ENCODE data around the gene RELCH.

GRCh38 chr18:62326646-62327348 is 139.7 kb downstream of the RELCH start:
- no peak for TF ChIP-seq EZH2 (IDR thresholded peaks at IDR 0.05; ENCODE audit: low read length, unreplicated experiment)
- TF ChIP-seq, protein P1, sequence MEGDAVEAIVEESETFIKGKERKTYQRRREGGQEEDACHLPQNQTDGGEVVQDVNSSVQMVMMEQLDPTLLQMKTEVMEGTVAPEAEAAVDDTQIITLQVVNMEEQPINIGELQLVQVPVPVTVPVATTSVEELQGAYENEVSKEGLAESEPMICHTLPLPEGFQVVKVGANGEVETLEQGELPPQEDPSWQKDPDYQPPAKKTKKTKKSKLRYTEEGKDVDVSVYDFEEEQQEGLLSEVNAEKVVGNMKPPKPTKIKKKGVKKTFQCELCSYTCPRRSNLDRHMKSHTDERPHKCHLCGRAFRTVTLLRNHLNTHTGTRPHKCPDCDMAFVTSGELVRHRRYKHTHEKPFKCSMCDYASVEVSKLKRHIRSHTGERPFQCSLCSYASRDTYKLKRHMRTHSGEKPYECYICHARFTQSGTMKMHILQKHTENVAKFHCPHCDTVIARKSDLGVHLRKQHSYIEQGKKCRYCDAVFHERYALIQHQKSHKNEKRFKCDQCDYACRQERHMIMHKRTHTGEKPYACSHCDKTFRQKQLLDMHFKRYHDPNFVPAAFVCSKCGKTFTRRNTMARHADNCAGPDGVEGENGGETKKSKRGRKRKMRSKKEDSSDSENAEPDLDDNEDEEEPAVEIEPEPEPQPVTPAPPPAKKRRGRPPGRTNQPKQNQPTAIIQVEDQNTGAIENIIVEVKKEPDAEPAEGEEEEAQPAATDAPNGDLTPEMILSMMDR (conservative IDR thresholded peaks at IDR 0.05; ENCODE audit: low read depth, low read length), result no peak
- TF ChIP-seq EZH2phosphoT487 (IDR thresholded peaks at IDR 0.05; ENCODE audit: borderline replicate concordance, low read length), result no peak

Data from PC-3 (cell line).